Measurements from ENCODE around the gene SHMT2. TPM values are rescaled to one million over a fixed set of nuclear protein-coding genes. Genes with fewer than 3 reads are reported as not detected.

SHMT2 gene
- total and polyA plus RNA-seq, 2 donors (not counting 3 experiments of a cell fraction or from before 2014, with no cell fraction given) = 155 to 243 TPM

GRCh38 chr12:57181072-57181471 is 48.4 kb upstream of the SHMT2 start:
- no peak for FAIRE-seq
- H3K9ac ChIP-seq (replicated peaks; ENCODE audit: extremely low read depth, insufficient read depth, low read length) = no peak overlapping the region
- POLR2A ChIA-PET = no interaction called here
- H3K4me1 ChIP-seq (ENCODE audit: control insufficient read depth, extremely low read depth, insufficient read depth, low read length) = no peaks in the 10 kb centered on the region
- no peak overlapping the region for H3K4me2 ChIP-seq (ENCODE audit: insufficient read depth, low read length)
- intact Hi-C loops (cut with micrococcal nuclease) (no loop called here), dilution Hi-C loops (cut with MboI; ENCODE audit: extremely low pct_ligation_motif_present, low sequenced_read_pairs) (no loop called here)
- H3K27ac ChIP-seq (ENCODE audit: insufficient read depth, low read depth, low read length) = no peak overlapping the region
- no peaks in the 10 kb centered on the region for H3K9me1 ChIP-seq (replicated peaks; ENCODE audit: control insufficient read depth, extremely low read depth, insufficient read depth, low read length)
- no peak overlapping the region for H3K4me3 ChIP-seq (replicated peaks in 1 of 3; ENCODE audit: insufficient read depth in 1 of 3, low read depth in 1 of 3, low read length in 3 of 3)
- H4K20me1 ChIP-seq (replicated peaks; ENCODE audit: control insufficient read depth, extremely low read depth, insufficient read depth, low read length) = no peaks in the 10 kb centered on the region
- BruUV-seq (replicated peaks) = no TSS peak
- DNase-seq (ENCODE audit: low read depth, low spot score) = no peak
- H3K79me2 ChIP-seq (ENCODE audit: control insufficient read depth, insufficient read depth, low read length) = no peaks in the 10 kb centered on the region
- peaks cover 2 to 5% of the 10 kb centered on the region in 2 experiments for H3K27me3 ChIP-seq (ENCODE audit: control insufficient read depth in 2 of 2, insufficient read depth in 2 of 2, low read length in 2 of 2)
- no peaks in the 10 kb centered on the region for H3K36me3 ChIP-seq (ENCODE audit: control insufficient read depth in 2 of 2, extremely low read depth in 1 of 2, insufficient read depth in 2 of 2, low read length in 2 of 2)
- CTCF ChIA-PET = interaction anchor here (3.9 to 10.3 kb wide), 5 partner anchors 9 to 112 kb away, joined by 34 to 164 read pairs (median 94); partner anchors contain the start of genes LRP1 and STAT6
- TF ChIP-seq POLR2AphosphoS5 (IDR thresholded peaks at IDR 0.05; ENCODE audit: insufficient read depth, low read depth, low read length) (no peak), JUN (IDR thresholded peaks at IDR 0.05; ENCODE audit: borderline replicate concordance, insufficient read depth, insufficient read length, low read depth) (no peak), GATA2 (IDR thresholded peaks at IDR 0.05; ENCODE audit: insufficient read depth, insufficient read length, low read depth, low read length) (no peak), MAX (IDR thresholded peaks at IDR 0.05; ENCODE audit: insufficient read depth, insufficient read length) (no peak)
- no peaks in the 10 kb centered on the region for H3K9me3 ChIP-seq (replicated peaks; ENCODE audit: control insufficient read depth, insufficient read depth, low read length)
- no peak overlapping the region for H2AFZ ChIP-seq (ENCODE audit: low read depth, low read length)

- no peaks in the 10 kb centered on the region for H3K79me2 ChIP-seq (ENCODE audit: control insufficient read depth, insufficient read depth, low read length)
- H3K27me3 ChIP-seq (ENCODE audit: control insufficient read depth in 2 of 2, insufficient read depth in 2 of 2, low read length in 2 of 2) = peaks cover 2 to 5% of the 10 kb centered on the region in 2 experiments
- H3K9me1 ChIP-seq (replicated peaks; ENCODE audit: control insufficient read depth, extremely low read depth, insufficient read depth, low read length) = no peaks in the 10 kb centered on the region
- DNase-seq (ENCODE audit: low read depth, low spot score) (no peak), FAIRE-seq (no peak)
- H3K27ac ChIP-seq (ENCODE audit: insufficient read depth, low read depth, low read length) = no peak overlapping the region
- dilution Hi-C loops (cut with MboI; ENCODE audit: extremely low pct_ligation_motif_present, low sequenced_read_pairs) (no loop called here), intact Hi-C loops (cut with micrococcal nuclease) (no loop called here)
- ChIA-PET POLR2A (interaction anchor here (0.7 kb wide), 1 partner anchor 50 kb away, joined by 7 read pairs; no protein-coding TSS in a partner anchor), CTCF (interaction anchor here (3.9 to 10.3 kb wide), 5 partner anchors 10 to 113 kb away, joined by 34 to 164 read pairs (median 94); partner anchors contain the start of genes LRP1 and STAT6)
- TF ChIP-seq POLR2A (IDR thresholded peaks at IDR 0.05; ENCODE audit: low read depth, low read length) = no peak
- TF ChIP-seq POLR2AphosphoS5 (IDR thresholded peaks at IDR 0.05; ENCODE audit: insufficient read depth, low read depth, low read length) = no peak
- no TSS peak for BruUV-seq (replicated peaks)
- H3K36me3 ChIP-seq (ENCODE audit: control insufficient read depth in 2 of 2, extremely low read depth in 1 of 2, insufficient read depth in 2 of 2, low read length in 2 of 2) = no peaks in the 10 kb centered on the region
- no peak overlapping the region for H3K9ac ChIP-seq (replicated peaks; ENCODE audit: extremely low read depth, insufficient read depth, low read length)
- H3K4me3 ChIP-seq (replicated peaks in 1 of 3; ENCODE audit: insufficient read depth in 1 of 3, low read depth in 1 of 3, low read length in 3 of 3) = no peak overlapping the region
- H3K4me2 ChIP-seq (ENCODE audit: insufficient read depth, low read length) = no peak overlapping the region
- H4K20me1 ChIP-seq (replicated peaks; ENCODE audit: control insufficient read depth, extremely low read depth, insufficient read depth, low read length) = no peaks in the 10 kb centered on the region
- H2AFZ ChIP-seq (ENCODE audit: low read depth, low read length) = no peak overlapping the region
- no peaks in the 10 kb centered on the region for H3K9me3 ChIP-seq (replicated peaks; ENCODE audit: control insufficient read depth, insufficient read depth, low read length)
- H3K4me1 ChIP-seq (ENCODE audit: control insufficient read depth, extremely low read depth, insufficient read depth, low read length) = no peaks in the 10 kb centered on the region
Observed at GRCh38 chr12:57181561-57182155, 47.9 kb upstream of the SHMT2 start.
